Suprapubic skin (tissue), 4 donors: ENCODE measurements around the gene CREB3. TPM values are rescaled to one million over a fixed set of nuclear protein-coding genes. Genes with fewer than 3 reads are reported as not detected.

ENCODE experiments used
- DNase-seq, 2 donors: peaks; one replicate each; pipeline ENCODE4 v3.0.0-alpha.2; 2019; ENCODE audit warnings: low spot score in 2 of 2
- H3K27ac ChIP-seq: fragments of 200-600 bp; sonication (generic); one replicate; pipeline ENCODE4 v1.5.1; 2019
- H3K27me3 ChIP-seq: fragments of 200-600 bp; sonication (generic); one replicate; pipeline ENCODE4 v1.5.1; 2019
- H3K36me3 ChIP-seq: fragments of 200-600 bp; sonication (generic); one replicate; pipeline ENCODE4 v1.5.1; 2019
- H3K4me1 ChIP-seq: fragments of 200-600 bp; sonication (generic); one replicate; pipeline ENCODE4 v1.5.1; 2019
- H3K4me3 ChIP-seq: fragments of 200-600 bp; sonication (generic); one replicate; pipeline ENCODE4 v1.5.1; 2019; ENCODE audit warnings: mild to moderate bottlenecking
- H3K9me3 ChIP-seq: fragments of 200-600 bp; sonication (generic); one replicate; pipeline ENCODE4 v1.5.1; 2019
- CTCF ChIP-seq, 2 donors: fragments of 200-600 bp in 1 of 2; fragments of 450-650 bp in 1 of 2; sonication (generic) in 1 of 2; IDR thresholded peaks; one replicate each; pipeline ENCODE4 v1.5.1; 2016 to 2019; ENCODE audit warnings: antibody characterized with exemption in 2 of 2, mild to moderate bottlenecking in 1 of 2, moderate library complexity in 1 of 2
- EP300 ChIP-seq: sonication (generic); formaldehyde crosslinking; IDR thresholded peaks from one replicate; pipeline ENCODE4 v1.6.1; 2017; ENCODE audit warnings: antibody characterized with exemption
- POLR2A ChIP-seq, 2 donors: fragments of 450-650 bp; IDR thresholded peaks; one replicate each; pipeline ENCODE4 v1.6.1; 2017; ENCODE audit warnings: antibody characterized with exemption in 2 of 2, mild to moderate bottlenecking in 2 of 2, moderate library complexity in 2 of 2
- POLR2AphosphoS5 ChIP-seq, 3 donors: sonication (generic); formaldehyde crosslinking; IDR thresholded peaks; one replicate each; pipeline ENCODE4 v1.6.1; 2017; ENCODE audit warnings: antibody characterized with exemption in 3 of 3
- WGBS: methylation state at CpG from one replicate; pipeline ENCODE4 v1.1.5; 2018; 5-methylcytosine and 5-hydroxymethylcytosine counted together
- total RNA-seq, 4 donors: library from RNA; depleted of rRNA; stranded (reverse); fragments of >200 nt; gene quantifications; one replicate each; pipeline ENCODE4 v1.1.0, GENCODE V29; 2016

The CREB3 gene
- total RNA-seq, 4 donors from 2014 or later, result 18.8 to 24.1 (median 23.1) TPM

- H3K27ac ChIP-seq, result no peak overlapping the region
- WGBS, result 63% methylated on average over 7 of the region's 11 CpGs
- no peaks in the 10 kb centered on the region for H3K9me3 ChIP-seq
- TF ChIP-seq POLR2A (IDR thresholded peaks at IDR 0.05) (no peak), CTCF (IDR thresholded peaks at IDR 0.05) (no peak), POLR2AphosphoS5 (IDR thresholded peaks at IDR 0.05) (no peak), EP300 (no peak)
- H3K27me3 ChIP-seq, result no peaks in the 10 kb centered on the region
- H3K4me3 ChIP-seq, result no peak overlapping the region
- no peak for DNase-seq
- H3K36me3 ChIP-seq, result peaks cover 98% of the 10 kb centered on the region
- no peaks in the 10 kb centered on the region for H3K4me1 ChIP-seq
These were observed 19.6 kb upstream of the CREB3 start for GRCh38 chr9:35712762-35713400.

GRCh38 chr9:35713578-35713977 lies 18.9 kb upstream of the CREB3 start:
- no peak for TF ChIP-seq POLR2A (IDR thresholded peaks at IDR 0.05)
- TF ChIP-seq EP300, result no peak
- TF ChIP-seq POLR2AphosphoS5 (IDR thresholded peaks at IDR 0.05), result no peak
- no peak for TF ChIP-seq CTCF (IDR thresholded peaks at IDR 0.05)
- no peaks in the 10 kb centered on the region for H3K27me3 ChIP-seq
- H3K4me1 ChIP-seq, result no peaks in the 10 kb centered on the region
- no peak overlapping the region for H3K4me3 ChIP-seq
- H3K27ac ChIP-seq, result no peak overlapping the region
- no peak for DNase-seq
- 94% methylated on average over 3 of the region's 3 CpGs for WGBS
- H3K36me3 ChIP-seq, result peaks cover 98% of the 10 kb centered on the region
- H3K9me3 ChIP-seq, result no peaks in the 10 kb centered on the region

GRCh38 chr9:35714123-35714522 lies 18.3 kb upstream of the CREB3 start:
- no peak overlapping the region for H3K4me3 ChIP-seq
- no peak for DNase-seq
- H3K4me1 ChIP-seq, result no peaks in the 10 kb centered on the region
- H3K36me3 ChIP-seq, result peaks cover 98% of the 10 kb centered on the region
- no peaks in the 10 kb centered on the region for H3K9me3 ChIP-seq
- H3K27ac ChIP-seq, result no peak overlapping the region
- no peaks in the 10 kb centered on the region for H3K27me3 ChIP-seq
- WGBS, result 97% methylated on average over 5 of the region's 6 CpGs
- TF ChIP-seq EP300, result no peak
- no peak for TF ChIP-seq CTCF (IDR thresholded peaks at IDR 0.05)
- no peak for TF ChIP-seq POLR2A (IDR thresholded peaks at IDR 0.05)
- no peak for TF ChIP-seq POLR2AphosphoS5 (IDR thresholded peaks at IDR 0.05)

GRCh38 chr9:35714579-35715252 lies 17.8 kb upstream of the CREB3 start:
- Histone ChIP-seq H3K27me3 (no peaks in the 10 kb centered on the region), H3K27ac (no peak overlapping the region), H3K9me3 (no peaks in the 10 kb centered on the region), H3K36me3 (peaks cover 100% of the 10 kb centered on the region), H3K4me3 (no peak overlapping the region), H3K4me1 (no peaks in the 10 kb centered on the region)
- no peak for DNase-seq
- WGBS, result 92% methylated on average over 10 of the region's 13 CpGs
- TF ChIP-seq POLR2AphosphoS5 (IDR thresholded peaks at IDR 0.05) (no peak), CTCF (IDR thresholded peaks at IDR 0.05) (no peak), EP300 (no peak), POLR2A (IDR thresholded peaks at IDR 0.05) (no peak)

GRCh38 chr9:35716230-35716629 lies 16.2 kb upstream of the CREB3 start:
- H3K4me1 ChIP-seq, result no peaks in the 10 kb centered on the region
- WGBS, result 87% methylated on average over 4 of the region's 4 CpGs
- no peak overlapping the region for H3K4me3 ChIP-seq
- DNase-seq, result no peak
- no peak for TF ChIP-seq POLR2A (IDR thresholded peaks at IDR 0.05)
- no peak for TF ChIP-seq POLR2AphosphoS5 (IDR thresholded peaks at IDR 0.05)
- TF ChIP-seq CTCF (IDR thresholded peaks at IDR 0.05), result no peak
- no peak for TF ChIP-seq EP300
- H3K27me3 ChIP-seq, result no peaks in the 10 kb centered on the region
- H3K27ac ChIP-seq, result no peak overlapping the region
- H3K9me3 ChIP-seq, result no peaks in the 10 kb centered on the region
- H3K36me3 ChIP-seq, result peaks cover 100% of the 10 kb centered on the region
